Esophagus squamous epithelium (tissue), 4 donors: Measurements from ENCODE around the gene HOXA13.

Experiments
- CTCF ChIP-seq, 6 experiments: fragments of 450-650 bp in 4 of 6; fragments of 200-600 bp in 2 of 6; sonication (generic) in 2 of 6; IDR thresholded peaks; one replicate each; pipeline ENCODE4 v1.5.1; 2016 to 2019; ENCODE audit warnings: antibody characterized with exemption in 6 of 6, mild to moderate bottlenecking in 4 of 6, moderate library complexity in 4 of 6
- POLR2A ChIP-seq, 4 donors: fragments of 450-650 bp; IDR thresholded peaks; one replicate each; pipeline ENCODE4 v1.6.1; 2017; ENCODE audit warnings: antibody characterized with exemption in 4 of 4, mild to moderate bottlenecking in 4 of 4, moderate library complexity in 3 of 4

- TF ChIP-seq CTCF (IDR thresholded peaks at IDR 0.05) = no peak
- TF ChIP-seq POLR2A (IDR thresholded peaks at IDR 0.05) = no peak
Measured at GRCh38 chr7:27159266-27160144, 40.4 kb downstream of the HOXA13 start.
